Measurements from ENCODE around the gene KSR2. TPM values are rescaled to one million over a fixed set of nuclear protein-coding genes. Genes with fewer than 3 reads are reported as not detected.

KSR2 gene
- total RNA-seq, 1 experiment from 2014 or later: 0.15 TPM

- BruUV-seq (replicated peaks): no TSS peak
- DNase-seq (ENCODE audit: low read depth, low spot score) (no peak), ATAC-seq (no peak)
- in situ Hi-C loops (cut with HindIII; ENCODE audit: low pct_unique_long_range_greater_than_20kb, low sequenced_read_pairs) (no loop called here), intact Hi-C loops (cut with micrococcal nuclease; ENCODE audit: unreplicated experiment) (no loop called here)
- ChIA-PET CTCF (no interaction called here), POLR2A (no interaction called here)
- Histone ChIP-seq H3K27me3 (ENCODE audit: control insufficient read depth, insufficient read depth, low read length) (no peaks in the 10 kb centered on the region), H3K27ac (ENCODE audit: low read length) (no peak overlapping the region), H3K9me3 (ENCODE audit: control insufficient read depth, insufficient read depth, low read depth, low read length) (no peaks in the 10 kb centered on the region), H3K4me1 (ENCODE audit: control insufficient read depth, insufficient read depth, low read length) (no peaks in the 10 kb centered on the region), H3K4me3 (ENCODE audit: low read depth in 2 of 2, low read length in 2 of 2) (no peak overlapping the region), H3K36me3 (ENCODE audit: control insufficient read depth, insufficient read depth, low read length) (no peaks in the 10 kb centered on the region)
- TF ChIP-seq CTCF (IDR thresholded peaks at IDR 0.05) (no peak), TCF7L2 (IDR thresholded peaks at IDR 0.05; ENCODE audit: low read depth, low read length) (no peak), POLR2AphosphoS5 (IDR thresholded peaks at IDR 0.05; ENCODE audit: low read depth, low read length) (no peak)
These were observed 466.2 kb downstream of the KSR2 start for GRCh38 chr12:117502633-117503032.

DNA sequence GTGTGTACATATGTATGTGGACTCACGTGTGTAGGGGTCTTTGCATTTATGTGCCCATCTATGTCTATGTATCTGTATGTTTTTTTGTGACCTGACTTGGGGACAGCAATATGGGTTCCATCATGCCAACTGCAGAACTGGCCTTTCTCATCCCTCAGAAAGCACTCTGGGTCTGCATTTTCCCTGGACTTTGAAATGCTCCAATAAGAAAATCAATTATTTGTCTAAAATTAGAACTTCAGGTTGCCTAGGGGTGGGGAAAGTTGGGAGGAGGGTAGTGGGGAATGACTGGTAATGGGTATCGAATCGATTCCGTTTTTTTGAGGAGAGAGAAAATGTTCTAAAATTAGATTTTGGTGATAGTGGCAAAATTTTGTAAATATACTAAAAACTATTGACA lies 466.6 kb downstream of the KSR2 start:
- Histone ChIP-seq H3K9me3 (ENCODE audit: control insufficient read depth, insufficient read depth, low read depth, low read length) (no peaks in the 10 kb centered on the region), H3K36me3 (ENCODE audit: control insufficient read depth, insufficient read depth, low read length) (no peaks in the 10 kb centered on the region), H3K27ac (ENCODE audit: low read length) (no peak overlapping the region), H3K4me3 (ENCODE audit: low read depth in 2 of 2, low read length in 2 of 2) (no peak overlapping the region), H3K27me3 (ENCODE audit: control insufficient read depth, insufficient read depth, low read length) (no peaks in the 10 kb centered on the region), H3K4me1 (ENCODE audit: control insufficient read depth, insufficient read depth, low read length) (no peaks in the 10 kb centered on the region)
- no peak for DNase-seq (ENCODE audit: low read depth, low spot score)
- no peak for ATAC-seq
- in situ Hi-C loops (cut with HindIII; ENCODE audit: low pct_unique_long_range_greater_than_20kb, low sequenced_read_pairs) (no loop called here), intact Hi-C loops (cut with micrococcal nuclease; ENCODE audit: unreplicated experiment) (no loop called here)
- ChIA-PET POLR2A (no interaction called here), CTCF (no interaction called here)
- BruUV-seq (replicated peaks): no TSS peak
- TF ChIP-seq SIN3A (IDR thresholded peaks at IDR 0.05; ENCODE audit: borderline replicate concordance, insufficient read depth, low read depth, low read length) (no peak), POLR2AphosphoS5 (IDR thresholded peaks at IDR 0.05; ENCODE audit: low read depth, low read length) (no peak), CTCF (IDR thresholded peaks at IDR 0.05) (no peak), TCF7L2 (IDR thresholded peaks at IDR 0.05; ENCODE audit: low read depth, low read length) (no peak)
- TF ChIP-seq, protein P1, sequence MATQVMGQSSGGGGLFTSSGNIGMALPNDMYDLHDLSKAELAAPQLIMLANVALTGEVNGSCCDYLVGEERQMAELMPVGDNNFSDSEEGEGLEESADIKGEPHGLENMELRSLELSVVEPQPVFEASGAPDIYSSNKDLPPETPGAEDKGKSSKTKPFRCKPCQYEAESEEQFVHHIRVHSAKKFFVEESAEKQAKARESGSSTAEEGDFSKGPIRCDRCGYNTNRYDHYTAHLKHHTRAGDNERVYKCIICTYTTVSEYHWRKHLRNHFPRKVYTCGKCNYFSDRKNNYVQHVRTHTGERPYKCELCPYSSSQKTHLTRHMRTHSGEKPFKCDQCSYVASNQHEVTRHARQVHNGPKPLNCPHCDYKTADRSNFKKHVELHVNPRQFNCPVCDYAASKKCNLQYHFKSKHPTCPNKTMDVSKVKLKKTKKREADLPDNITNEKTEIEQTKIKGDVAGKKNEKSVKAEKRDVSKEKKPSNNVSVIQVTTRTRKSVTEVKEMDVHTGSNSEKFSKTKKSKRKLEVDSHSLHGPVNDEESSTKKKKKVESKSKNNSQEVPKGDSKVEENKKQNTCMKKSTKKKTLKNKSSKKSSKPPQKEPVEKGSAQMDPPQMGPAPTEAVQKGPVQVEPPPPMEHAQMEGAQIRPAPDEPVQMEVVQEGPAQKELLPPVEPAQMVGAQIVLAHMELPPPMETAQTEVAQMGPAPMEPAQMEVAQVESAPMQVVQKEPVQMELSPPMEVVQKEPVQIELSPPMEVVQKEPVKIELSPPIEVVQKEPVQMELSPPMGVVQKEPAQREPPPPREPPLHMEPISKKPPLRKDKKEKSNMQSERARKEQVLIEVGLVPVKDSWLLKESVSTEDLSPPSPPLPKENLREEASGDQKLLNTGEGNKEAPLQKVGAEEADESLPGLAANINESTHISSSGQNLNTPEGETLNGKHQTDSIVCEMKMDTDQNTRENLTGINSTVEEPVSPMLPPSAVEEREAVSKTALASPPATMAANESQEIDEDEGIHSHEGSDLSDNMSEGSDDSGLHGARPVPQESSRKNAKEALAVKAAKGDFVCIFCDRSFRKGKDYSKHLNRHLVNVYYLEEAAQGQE (IDR thresholded peaks at IDR 0.05; ENCODE audit: insufficient read depth in 1 of 2, low read depth in 2 of 2, low read length in 1 of 2): no peak
